Measurements from ENCODE around the gene FAM204A. TPM values are rescaled to one million over a fixed set of nuclear protein-coding genes. Genes with fewer than 3 reads are reported as not detected.

The FAM204A gene
- total and polyA plus RNA-seq, 10 of the 15 experiments (the other 5 are each of a cell fraction or from before 2014, with no cell fraction given): 24.5 to 96.0 (median 67.6) TPM

GRCh38 chr10:118282670-118283069 is 59.5 kb downstream of the FAM204A start (continued):
- TF ChIP-seq MTA3 (IDR thresholded peaks at IDR 0.05; ENCODE audit: borderline replicate concordance, low read length): no peak
- no peak for TF ChIP-seq MLLT1 (IDR thresholded peaks at IDR 0.05)
- no peak for TF ChIP-seq ZNF687 (IDR thresholded peaks at IDR 0.05)
- TF ChIP-seq BCL11A (IDR thresholded peaks at IDR 0.05; ENCODE audit: low read depth, low read length): no peak
- no peak for TF ChIP-seq EGR1 (IDR thresholded peaks at IDR 0.05; ENCODE audit: borderline replicate concordance in 1 of 2, low read depth in 2 of 2, low read length in 2 of 2)
- TF ChIP-seq CBX3 (IDR thresholded peaks at IDR 0.05; ENCODE audit: borderline replicate concordance, low read depth): no peak
- TF ChIP-seq HDAC2 (IDR thresholded peaks at IDR 0.05): no peak
- TF ChIP-seq ZNF24 (IDR thresholded peaks at IDR 0.05): no peak
- TF ChIP-seq EZH2 (IDR thresholded peaks at IDR 0.05; ENCODE audit: borderline replicate concordance, control insufficient read depth, low read depth, low read length): no peak
